Measurements from ENCODE around the gene TMEM92. TPM values are rescaled to one million over a fixed set of nuclear protein-coding genes. Genes with fewer than 3 reads are reported as not detected.

TMEM92 gene
- total and polyA plus RNA-seq, 12 donors, result 0.06 to 0.13 TPM; not detected in 10

GRCh38 chr17:50319306-50320004 is 45.2 kb downstream of the TMEM92 start:
- Histone ChIP-seq H3K27ac (no peak overlapping the region), H3K36me3 (replicated peaks in 1 of 2) (no peaks in the 10 kb centered on the region), H3K4me3 (no peak overlapping the region), H3K4me1 (replicated peaks in 1 of 2) (no peaks in the 10 kb centered on the region), H3K27me3 (no peaks in the 10 kb centered on the region), H3K9me3 (replicated peaks in 1 of 3) (no peaks in the 10 kb centered on the region)
- no peak for TF ChIP-seq POLR2A (IDR thresholded peaks at IDR 0.05)
- TF ChIP-seq, protein P1, sequence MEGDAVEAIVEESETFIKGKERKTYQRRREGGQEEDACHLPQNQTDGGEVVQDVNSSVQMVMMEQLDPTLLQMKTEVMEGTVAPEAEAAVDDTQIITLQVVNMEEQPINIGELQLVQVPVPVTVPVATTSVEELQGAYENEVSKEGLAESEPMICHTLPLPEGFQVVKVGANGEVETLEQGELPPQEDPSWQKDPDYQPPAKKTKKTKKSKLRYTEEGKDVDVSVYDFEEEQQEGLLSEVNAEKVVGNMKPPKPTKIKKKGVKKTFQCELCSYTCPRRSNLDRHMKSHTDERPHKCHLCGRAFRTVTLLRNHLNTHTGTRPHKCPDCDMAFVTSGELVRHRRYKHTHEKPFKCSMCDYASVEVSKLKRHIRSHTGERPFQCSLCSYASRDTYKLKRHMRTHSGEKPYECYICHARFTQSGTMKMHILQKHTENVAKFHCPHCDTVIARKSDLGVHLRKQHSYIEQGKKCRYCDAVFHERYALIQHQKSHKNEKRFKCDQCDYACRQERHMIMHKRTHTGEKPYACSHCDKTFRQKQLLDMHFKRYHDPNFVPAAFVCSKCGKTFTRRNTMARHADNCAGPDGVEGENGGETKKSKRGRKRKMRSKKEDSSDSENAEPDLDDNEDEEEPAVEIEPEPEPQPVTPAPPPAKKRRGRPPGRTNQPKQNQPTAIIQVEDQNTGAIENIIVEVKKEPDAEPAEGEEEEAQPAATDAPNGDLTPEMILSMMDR (IDR thresholded peaks at IDR 0.05), result no peak
- intact Hi-C loops (cut with DNase I), result no loop called here
- DNase-seq, result no peak
- 70 to 76% (median 72%) methylated on average over 12 of the region's 12 CpGs for WGBS, 4 donors

DNA sequence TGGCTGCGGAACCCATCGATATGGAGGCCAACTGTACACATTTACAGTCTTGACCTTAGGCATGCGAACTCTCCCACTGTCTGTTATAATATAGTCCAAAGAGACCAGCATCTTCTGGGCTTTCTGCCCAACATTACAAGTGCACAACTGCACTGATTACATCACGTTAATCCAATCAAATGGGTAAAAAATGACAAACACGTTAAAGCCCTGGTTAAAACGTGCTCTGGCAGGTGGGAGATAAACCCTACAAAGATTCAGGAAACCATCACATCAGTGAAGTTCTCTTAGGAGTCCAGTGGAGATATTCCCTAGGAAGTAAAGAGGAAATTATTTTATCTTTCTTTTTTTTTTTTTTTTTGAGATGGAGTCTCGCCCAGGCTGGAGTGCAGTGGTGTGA is 48.0 kb downstream of the TMEM92 start:
- no peaks in the 10 kb centered on the region for H3K9me3 ChIP-seq (replicated peaks in 1 of 3)
- no peaks in the 10 kb centered on the region for H3K36me3 ChIP-seq (replicated peaks in 1 of 2)
- WGBS, 4 donors, result 77 to 85% (median 79%) methylated on average over 6 to 7 of the region's 7 CpGs
- no peak for DNase-seq
- intact Hi-C loops (cut with DNase I), result no loop called here
- H3K4me1 ChIP-seq (replicated peaks in 1 of 2), result no peaks in the 10 kb centered on the region
- TF ChIP-seq POLR2A (IDR thresholded peaks at IDR 0.05), result no peak
- TF ChIP-seq, protein P1 (IDR thresholded peaks at IDR 0.05), result no peak
- H3K27ac ChIP-seq, result no peak overlapping the region
- H3K4me3 ChIP-seq, result no peak overlapping the region
- no peaks in the 10 kb centered on the region for H3K27me3 ChIP-seq

- H3K36me3 ChIP-seq (replicated peaks in 1 of 2), result no peaks in the 10 kb centered on the region
- 70 to 78% (median 76%) methylated on average over 5 of the region's 5 CpGs for WGBS, 4 donors
- no peaks in the 10 kb centered on the region for H3K4me1 ChIP-seq (replicated peaks in 1 of 2)
- H3K9me3 ChIP-seq (replicated peaks in 1 of 3), result no peaks in the 10 kb centered on the region
- no peaks in the 10 kb centered on the region for H3K27me3 ChIP-seq
- TF ChIP-seq POLR2A (IDR thresholded peaks at IDR 0.05), result no peak
- TF ChIP-seq, protein P1 (IDR thresholded peaks at IDR 0.05), result no peak
- no peak overlapping the region for H3K27ac ChIP-seq
- no peak for DNase-seq
- intact Hi-C loops (cut with DNase I), result no loop called here
- H3K4me3 ChIP-seq, result no peak overlapping the region
Observed at GRCh38 chr17:50323060-50323459, 48.8 kb downstream of the TMEM92 start.

DNA sequence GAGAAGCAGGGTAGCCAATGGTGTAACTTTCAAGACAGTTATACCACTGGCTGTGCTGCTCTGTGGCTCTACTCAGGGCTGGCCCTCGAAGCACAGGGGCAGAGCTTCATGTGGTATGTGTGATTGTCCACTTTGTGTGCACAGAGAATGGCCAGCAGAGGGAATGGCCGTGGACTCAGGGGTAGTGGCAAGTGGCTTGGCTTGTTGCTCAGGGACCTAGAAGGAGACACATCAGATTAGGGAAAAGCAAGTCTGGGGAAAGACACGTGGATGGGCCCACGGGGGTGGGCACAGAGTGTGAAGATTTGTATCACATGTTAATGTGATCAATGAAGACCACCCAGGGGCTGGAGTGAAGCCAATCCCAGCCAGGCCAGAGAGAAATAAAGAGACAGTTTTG is 51.6 kb downstream of the TMEM92 start:
- Histone ChIP-seq H3K9me3 (replicated peaks in 1 of 3) (no peaks in the 10 kb centered on the region), H3K4me3 (no peak overlapping the region), H3K27me3 (no peaks in the 10 kb centered on the region), H3K36me3 (replicated peaks in 1 of 2) (no peaks in the 10 kb centered on the region), H3K4me1 (replicated peaks in 1 of 2) (no peaks in the 10 kb centered on the region), H3K27ac (no peak overlapping the region)
- TF ChIP-seq, protein P1 (IDR thresholded peaks at IDR 0.05), result no peak
- no peak for TF ChIP-seq POLR2A (IDR thresholded peaks at IDR 0.05)
- DNase-seq, result peak in 1 of 7 donors; percentile 37
- WGBS, 4 donors, result 55 to 65% (median 58%) methylated on average over 4 of the region's 4 CpGs
- intact Hi-C loops (cut with DNase I), result no loop called here

Data from adrenal gland (tissue), 12 donors.